Endothelial cell of hepatic sinusoid (primary cell): ENCODE results near the gene CPNE2.
"Not testable (repeated sequence)": the region's sequence is repeated elsewhere in the genome, so short reads cannot be mapped to it uniquely, and the experiment has no call there.

Experiments
- in situ Hi-C: cut with HindIII; loops from 2 replicates; pipeline ENCODE4 v1.10.0; 2017; ENCODE audit warnings: low sequenced_read_pairs

The CPNE2 gene

DNA sequence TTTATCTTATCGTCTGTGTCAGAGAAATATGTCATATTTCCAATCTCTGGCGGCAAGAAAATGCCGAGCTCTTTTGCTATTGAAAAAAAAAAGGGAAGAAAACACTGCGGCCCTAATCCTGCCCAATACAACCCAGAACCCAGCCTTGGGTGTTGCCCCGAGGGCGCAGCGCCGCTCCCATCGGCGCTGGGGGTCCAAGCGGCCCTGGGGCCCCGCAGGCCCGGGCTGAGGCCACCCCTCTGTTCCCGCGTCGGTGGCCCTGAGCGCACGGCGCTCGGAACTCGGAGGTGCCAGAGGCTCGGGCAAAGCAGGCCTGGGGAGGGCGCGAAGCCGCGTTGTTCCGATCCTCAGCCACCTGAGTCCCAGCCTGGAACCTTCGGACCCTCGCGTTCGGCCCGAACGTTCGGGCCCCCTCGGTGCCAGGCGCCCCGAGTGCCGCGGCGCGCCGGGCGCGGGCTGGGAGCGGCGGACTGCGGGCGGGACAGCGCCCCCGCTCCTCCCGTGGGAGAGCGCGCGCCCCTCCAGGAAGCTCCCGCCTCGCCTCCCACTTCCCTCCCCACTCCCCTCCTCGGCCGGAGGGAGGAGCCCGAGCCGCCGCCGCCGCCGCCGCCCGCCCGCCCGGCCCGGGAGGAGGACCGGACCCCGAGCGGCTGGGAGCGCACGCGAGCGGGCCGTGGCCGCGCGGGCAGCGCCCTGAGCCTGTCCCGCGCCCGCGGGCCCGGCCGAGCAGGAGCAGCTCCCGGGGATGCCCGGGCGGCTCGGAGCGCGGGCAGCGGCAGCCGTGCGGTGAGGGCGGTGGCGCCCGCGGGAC lies at the start of gene CPNE2:
TSS of gene CPNE2 (plus strand) at position 609 of the 811 bp plus-strand sequence. CDS start 18,160 bp downstream, outside the sequence.
- in situ Hi-C loops, result no loop called here

DNA sequence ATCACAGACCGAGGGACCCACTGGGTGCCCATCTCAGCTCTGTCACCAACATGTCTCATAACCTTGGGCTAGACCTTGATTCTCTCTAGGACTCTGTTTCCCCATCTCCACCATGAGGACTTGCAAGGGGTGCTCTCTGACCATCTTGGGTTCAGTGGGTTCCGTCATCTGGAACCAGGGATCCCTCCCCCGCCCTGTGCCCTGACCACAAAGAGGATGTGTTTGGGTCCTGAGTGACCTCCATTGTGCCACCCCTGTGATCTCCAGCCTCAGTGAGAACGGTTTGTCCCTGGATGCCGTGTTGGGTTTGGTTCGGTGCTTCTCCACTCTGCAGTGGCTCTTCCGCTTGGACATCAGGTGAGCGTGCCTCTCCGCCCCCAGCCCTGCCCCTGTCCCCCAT lies 49.1 kb upstream of the CPNE2 start:
- in situ Hi-C loops, result no loop called here

DNA sequence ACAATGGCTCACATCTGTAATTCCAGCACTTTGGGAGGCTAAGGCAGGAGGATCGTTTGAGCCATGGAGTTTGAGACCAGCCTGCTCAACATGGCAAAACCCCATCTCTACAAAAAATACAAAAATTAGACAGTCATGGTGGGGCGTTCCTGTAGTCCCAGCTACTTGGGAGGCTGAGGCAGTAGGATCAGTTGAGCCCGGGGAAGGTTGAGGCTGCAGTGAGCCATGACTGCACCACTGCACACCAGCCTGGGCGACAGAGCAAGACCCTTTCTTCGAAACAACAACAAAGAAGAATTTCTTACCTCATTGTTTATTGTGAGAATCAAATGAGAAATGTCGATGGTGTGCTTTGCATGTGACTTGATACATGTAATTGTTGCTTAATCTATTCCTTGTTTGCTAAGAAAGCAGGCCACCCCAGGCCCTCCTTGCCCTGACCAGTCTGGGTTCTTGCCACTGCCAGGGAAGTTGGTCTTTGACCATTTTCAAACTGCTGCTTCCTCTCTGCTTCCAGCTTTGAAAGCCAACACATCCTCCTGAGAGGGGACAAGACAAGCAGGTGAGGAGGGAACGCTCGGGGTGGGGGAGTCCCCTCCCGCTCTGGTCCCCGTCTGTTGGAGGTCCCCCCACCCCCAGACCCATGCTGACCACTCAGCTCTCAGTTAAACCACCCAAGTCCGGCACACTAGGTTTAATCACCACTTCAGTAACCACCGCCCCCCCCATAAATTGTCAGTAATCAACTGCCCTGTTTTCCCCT lies 47.3 kb upstream of the CPNE2 start:
- in situ Hi-C loops, result no loop called here

DNA sequence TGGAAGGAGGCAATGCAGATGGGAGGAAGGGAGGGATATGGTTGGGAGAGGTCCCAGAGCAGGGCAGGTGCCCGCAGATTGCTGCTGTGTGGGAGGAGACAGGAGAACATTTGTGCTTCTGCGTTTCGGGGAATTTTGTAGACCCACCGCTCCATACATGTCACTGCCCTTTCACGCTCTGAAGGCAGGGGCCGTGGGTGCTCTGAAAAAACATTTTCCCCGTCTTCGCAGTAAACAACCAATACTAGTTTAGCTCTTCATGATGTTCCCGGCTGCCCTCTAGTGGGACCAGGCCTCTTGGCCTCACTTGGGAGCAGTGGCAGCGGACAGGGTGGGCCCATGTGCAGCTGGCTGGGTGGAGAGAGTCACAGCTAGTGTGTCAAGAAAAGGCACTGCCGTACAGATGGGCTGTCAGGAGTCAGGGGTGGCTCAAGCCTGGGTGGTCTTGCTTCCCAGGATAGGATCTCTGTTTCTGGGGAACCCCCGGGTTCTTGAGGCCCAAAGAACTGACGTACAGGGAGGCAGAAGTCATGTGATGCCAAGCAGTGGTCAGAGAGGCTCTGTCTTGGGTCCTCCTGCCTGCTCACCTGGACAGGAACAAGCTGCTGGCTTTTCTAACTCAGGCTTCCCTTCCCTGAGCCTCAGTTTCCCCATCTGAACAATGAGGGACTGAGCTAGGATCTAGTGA lies 46.5 kb upstream of the CPNE2 start:
- in situ Hi-C loops, result no loop called here

DNA sequence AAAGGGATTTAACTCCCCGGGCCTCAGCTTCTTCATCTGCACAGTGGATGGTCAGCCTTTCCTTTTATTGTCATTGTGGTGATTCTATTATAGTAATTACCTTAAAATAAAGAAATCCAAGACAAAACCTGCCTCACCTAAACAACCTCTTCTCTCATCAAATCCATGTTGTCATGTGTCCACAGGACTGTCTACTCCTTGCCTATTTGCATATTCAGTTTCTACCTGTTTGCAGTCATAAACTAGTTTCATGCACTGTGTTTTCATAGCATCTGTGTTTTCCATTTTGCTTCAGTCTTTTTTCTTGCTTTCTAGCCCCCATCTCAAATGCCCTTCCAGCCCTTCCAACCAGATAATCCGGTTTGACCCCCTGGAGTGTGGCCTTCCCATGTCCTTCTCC lies 44.3 kb upstream of the CPNE2 start:
- in situ Hi-C loops, result no loop called here

DNA sequence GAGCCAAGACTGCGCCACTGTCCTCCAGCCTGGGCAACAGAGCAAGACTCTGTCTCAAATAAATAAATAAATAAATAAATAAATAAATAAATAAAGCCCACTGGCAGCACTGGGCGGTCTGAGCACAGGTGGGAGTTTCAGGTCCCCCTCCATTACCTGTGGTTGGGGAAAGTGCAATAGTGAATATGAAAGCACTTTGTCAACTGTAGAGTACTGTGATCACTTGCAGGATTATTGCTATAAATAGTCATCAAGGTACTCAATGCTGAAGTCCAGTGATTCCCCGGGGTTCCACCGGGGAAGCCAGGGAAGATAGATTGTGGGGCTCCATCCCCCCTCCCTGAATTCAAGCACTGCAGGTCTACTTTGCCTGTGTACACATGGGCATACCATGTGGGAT lies 42.7 kb upstream of the CPNE2 start:
- in situ Hi-C loops, result loop anchor here (5.0 kb wide), 1 partner anchor 182 kb away; the partner anchor contains the start of gene SLC12A3

DNA sequence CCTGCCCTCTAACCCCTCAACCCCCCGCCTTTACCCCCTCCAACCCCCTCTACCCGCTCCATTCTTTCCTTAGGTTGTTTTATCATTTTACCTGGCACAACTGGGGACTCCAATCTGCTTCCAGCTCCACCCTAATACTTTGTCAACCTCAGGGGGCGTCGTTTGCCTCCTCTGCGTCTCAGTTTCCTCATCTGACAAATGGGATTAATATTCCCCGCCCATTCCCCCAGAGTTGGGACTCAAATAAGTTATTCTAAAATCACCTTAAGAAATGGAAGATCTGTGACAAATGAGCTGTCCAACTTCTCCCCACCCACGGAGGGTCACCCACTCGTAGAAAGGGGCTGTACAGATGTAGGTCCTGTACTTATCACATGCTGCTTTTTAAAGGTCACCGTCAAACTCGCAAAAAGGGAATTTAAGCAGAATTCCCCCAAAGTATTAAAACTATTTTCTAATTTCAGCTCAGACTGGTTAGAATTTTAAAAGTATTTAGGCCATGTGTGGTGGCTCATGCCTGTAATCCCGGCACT lies 40.6 kb upstream of the CPNE2 start:
- in situ Hi-C loops, result loop anchor here (5.0 kb wide), 1 partner anchor 184 kb away; the partner anchor contains the start of gene SLC12A3

DNA sequence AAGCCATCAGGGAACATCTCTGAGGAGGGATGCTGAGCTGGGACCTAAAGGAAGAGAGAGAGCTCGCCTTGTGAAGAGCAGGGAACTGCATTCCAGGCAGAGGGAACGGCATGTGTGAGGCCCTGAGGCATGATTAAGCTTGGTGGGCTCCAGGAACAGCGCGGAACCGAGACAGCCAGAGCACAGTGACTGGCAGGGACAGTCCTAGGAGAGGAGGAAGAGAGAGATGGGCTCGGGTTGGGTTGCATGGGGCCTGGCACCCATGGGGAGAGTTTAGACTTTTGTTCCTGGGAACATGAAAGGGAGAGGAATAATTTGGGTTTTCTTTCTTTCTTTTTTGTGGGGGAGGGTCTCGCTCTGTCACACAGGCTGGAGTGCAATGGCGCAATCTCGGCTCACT lies 39.2 kb upstream of the CPNE2 start:
- in situ Hi-C loops, result loop anchor here (5.0 kb wide), 1 partner anchor 186 kb away; the partner anchor contains the start of gene SLC12A3

DNA sequence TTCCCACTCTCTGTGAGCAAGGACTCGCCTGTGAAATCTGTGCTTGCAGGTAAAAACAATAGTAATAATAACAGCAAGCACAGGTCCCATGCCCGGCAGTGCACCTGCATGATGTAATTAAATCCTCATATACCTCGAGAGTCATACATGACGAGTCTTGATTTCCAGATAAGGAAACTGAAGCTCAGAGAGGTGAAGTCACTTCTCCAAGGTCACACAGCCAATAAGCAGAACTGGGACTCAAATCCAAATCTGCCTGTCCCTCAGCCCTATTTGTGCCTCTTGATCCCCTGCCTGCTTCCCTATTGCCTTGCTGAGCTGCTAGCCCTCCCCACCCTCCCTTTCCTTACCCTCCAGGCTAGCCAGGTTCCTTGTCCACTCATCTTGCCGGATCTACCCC lies 38.0 kb upstream of the CPNE2 start:
- in situ Hi-C loops, result loop anchor here (5.0 kb wide), 1 partner anchor 187 kb away; the partner anchor contains the start of gene SLC12A3

DNA sequence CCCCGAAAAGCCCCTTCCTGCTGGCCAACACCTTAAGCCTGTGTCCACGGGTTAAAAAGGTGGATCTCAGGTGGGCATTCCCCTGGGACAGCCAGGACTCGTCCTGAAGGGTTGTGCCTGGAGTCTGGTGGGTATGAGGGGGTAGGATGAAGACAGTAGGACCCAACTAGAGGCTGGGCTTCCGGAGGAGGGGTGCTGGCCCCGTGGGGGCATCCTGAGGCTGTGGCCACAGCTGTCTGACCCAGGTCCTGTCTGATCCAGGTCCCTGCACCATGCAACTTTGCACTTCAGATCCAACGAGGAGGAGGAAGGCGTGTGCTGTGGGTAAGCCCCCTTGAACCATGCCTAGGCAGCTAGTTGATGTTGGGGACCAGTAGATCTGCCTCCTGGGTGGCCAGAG lies 37.6 kb upstream of the CPNE2 start:
- in situ Hi-C loops, result loop anchor here (5.0 kb wide), 1 partner anchor 187 kb away; the partner anchor contains the start of gene SLC12A3

DNA sequence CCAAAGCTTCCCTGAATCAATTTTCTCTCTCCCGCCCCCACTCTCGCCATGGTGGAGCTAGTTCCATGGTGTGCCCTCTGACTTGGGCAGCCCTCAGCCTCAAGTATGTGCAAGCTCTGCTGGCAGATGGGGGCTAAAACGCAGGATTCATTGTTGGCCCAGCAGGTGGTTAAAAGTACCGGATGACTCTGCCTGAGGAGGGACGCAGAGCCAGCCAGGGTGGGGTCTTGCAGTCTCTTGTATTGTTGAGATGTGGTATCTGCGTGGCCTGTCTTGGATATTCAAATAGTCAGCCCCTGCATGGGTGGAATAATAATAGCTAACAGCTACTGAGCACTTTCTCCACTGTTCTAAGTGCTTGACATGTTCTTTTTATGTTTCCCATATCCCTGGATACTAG lies 36.7 kb upstream of the CPNE2 start:
- in situ Hi-C loops, result no loop called here

DNA sequence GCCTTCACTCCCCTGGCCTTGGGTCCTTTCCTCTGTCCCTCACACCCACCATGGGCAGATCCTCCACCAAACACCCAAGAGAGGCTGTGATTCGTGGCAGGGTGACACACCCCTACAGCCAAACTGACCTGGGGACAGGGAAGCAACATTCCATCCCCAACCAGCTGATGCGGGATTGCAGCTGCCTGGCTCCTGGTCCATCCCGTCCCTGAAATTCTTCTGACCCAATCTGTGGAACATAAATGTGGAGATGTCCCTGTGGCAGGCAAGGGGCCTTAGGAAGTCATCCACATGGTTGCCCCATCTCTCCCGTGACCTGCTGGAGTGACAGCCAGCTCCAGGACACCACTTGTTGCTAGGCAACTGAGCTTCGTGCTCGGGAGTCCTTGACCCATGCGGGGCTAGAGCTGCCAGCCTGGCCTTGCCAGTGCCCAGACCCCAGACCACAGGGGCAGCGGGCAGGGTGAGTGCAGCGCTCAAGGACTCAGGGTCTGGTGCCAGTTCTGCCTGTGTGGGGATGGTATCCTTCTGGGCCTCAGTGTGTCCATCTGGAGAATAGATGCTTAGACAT lies 34.0 kb upstream of the CPNE2 start:
- in situ Hi-C loops, result no loop called here

DNA sequence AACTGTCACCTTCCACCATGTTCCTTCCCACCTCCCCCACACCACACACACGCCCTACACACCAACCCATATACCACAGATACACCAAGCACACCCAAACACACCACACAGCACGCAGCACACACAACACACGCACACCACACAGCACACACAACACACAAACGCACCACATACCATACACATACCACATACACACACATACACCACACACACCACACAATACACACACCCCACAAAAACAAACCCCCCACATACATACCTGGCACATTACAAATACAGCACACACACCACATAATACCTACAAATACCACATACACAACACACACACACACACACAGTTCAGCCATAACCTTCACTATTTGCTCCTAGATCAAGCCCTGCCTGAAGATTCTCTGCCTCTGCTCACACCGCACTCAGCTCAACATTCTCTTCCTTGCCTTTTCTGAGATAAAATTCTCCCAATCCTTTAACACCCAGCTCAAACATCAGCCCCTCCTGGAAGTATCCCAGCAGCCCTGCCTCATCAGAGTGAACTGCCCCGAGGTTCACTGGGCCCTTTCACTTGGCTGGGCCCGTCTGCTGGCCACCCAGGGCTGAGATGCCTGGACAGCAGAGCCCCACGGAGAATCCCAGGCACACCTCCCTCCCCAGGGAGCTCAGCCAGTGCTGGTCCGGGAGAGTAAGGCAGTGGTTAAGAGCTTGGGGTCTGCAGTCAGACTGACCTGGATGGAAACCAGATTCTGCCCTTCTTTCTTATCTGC lies 31.9 kb upstream of the CPNE2 start:
- in situ Hi-C loops, result no loop called here

DNA sequence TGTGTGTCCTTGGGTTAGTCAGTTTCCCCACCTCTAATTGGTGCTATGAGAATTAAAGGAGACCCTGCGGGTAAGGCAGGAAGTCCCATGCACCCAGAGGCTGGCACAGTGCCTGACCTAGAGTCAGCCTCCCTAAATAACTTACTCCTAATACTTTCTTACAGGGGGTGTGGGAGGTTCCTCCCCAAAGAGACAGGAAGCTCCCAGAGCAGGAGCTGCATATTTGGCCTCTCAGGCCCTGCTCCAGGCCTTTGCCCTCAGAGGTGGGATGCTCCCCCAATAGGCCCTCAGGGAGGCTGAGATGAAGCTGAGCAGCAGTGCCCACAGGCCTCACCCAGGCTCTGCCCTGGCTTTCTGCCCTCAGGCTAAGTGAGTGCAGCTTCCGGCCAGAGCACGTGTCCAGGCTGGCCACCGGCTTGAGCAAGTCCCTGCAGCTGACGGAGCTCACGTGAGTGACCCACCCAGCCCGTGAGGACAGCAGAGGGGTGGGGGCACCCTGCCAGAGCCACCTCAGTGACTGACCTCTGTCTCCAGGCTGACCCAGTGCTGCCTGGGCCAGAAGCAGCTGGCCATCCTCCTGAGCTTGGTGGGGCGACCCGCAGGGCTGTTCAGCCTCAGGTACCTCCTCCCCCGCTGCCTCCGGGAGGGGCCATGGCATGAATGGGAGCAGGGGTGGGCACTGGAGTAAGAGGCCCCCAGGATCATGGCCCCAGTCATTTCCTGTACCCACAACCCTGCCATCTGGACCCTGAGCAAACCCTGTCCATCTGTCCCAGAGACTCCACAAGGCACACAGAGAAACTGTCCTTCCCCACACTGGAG lies 31.1 kb upstream of the CPNE2 start:
- in situ Hi-C loops, result no loop called here

DNA sequence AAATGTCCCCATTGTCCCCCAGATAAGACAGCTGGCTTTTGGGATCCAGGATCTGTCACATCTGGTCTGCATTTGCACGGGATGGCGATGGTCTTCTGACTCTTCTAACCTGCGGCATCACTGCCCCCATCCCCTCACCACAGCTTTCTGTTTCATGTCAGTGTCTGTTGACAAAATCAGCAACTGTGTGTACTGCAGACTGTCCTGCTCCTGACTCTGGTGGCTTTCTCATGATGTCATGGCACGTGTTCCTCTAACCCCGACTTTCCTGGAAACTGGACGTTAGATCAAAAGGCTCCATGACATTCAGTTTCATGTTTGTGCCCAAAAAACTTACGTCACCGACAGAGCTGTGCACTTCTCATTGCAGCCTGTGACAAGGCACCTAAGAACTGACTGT lies 30.1 kb upstream of the CPNE2 start:
- in situ Hi-C loops, result no loop called here

DNA sequence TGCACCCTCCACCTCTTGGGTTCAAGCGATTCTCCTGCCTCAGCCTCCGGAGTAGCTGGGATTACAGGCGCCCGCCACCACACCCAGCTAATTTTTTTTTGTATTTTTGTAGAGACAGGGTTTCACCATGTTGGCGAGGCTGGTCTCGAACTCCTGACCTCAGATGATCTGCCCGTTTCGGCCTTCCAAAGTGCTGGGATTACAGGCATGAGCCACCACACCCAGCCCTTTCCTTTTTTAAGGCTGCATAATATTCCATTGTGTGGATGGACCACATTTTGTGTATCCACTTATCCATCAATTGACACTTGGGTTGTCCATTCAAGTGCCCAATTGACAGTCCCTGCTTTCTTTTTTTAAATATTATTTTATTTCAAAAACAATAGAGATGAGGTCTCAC lies 29.2 kb upstream of the CPNE2 start:
- in situ Hi-C loops, result not testable (repeated sequence)

DNA sequence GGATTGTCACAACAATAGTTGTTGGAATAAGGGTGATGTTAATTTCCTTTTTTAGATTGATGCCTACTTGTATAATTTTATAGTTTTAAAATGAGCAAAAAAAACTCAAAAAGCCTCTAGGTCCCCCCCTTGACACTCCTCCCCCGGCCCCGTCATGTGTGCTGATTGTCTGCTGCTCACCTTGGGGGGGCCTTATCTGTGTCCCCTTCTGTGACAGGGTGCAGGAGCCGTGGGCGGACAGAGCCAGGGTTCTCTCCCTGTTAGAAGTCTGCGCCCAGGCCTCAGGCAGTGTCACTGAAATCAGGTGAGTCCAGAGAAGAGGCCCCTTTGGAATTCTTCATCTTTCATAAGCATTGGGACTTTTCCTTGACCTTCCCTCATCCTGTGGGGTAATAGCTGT lies 27.4 kb upstream of the CPNE2 start:
- in situ Hi-C loops, result no loop called here

DNA sequence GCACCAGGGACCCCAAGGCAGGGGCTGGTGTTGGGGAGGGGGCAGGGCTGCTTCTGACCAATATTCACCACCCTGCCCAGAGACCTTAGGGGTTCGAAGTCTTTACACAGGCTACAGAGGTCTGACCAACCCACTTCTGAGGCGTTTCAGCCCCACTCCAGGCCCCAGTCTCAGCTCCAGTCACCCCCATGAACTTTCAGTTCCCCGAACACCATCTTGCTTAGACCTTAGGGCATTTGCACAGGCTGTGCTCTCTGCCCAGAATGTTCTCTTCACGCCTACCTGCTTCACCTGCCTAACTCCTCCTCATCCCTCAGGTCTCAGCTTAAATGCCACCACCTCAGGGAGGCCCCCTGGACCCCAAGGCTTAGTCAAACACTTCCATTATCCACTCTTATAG lies 25.8 kb upstream of the CPNE2 start:
- in situ Hi-C loops, result no loop called here

DNA sequence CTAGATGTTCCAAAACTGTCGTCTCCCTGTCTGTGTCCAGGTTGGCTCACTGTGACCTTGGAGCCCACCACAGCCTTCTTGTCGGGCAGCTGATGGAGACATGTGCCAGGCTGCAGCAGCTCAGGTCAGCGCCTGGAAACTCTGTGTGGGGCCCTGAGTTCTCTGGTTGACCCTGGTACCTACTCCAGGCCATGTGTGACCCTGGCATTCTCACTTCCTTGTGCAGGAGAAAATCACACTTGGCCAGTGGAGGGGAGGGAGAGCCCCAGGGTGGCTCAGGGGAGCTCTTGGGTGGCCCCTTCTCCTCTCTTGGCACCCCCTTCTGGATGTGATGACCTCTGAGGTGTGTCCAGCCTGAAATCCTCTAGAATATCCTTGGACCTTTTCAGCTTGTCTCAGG lies 25.0 kb upstream of the CPNE2 start:
- in situ Hi-C loops, result no loop called here
